ENCODE results near the gene MREG. TPM values are rescaled to one million over a fixed set of nuclear protein-coding genes. Genes with fewer than 3 reads are reported as not detected.

Gene MREG
- total and polyA plus RNA-seq, 4 donors = 0.87 to 3.1 (median 2.7) TPM

DNA sequence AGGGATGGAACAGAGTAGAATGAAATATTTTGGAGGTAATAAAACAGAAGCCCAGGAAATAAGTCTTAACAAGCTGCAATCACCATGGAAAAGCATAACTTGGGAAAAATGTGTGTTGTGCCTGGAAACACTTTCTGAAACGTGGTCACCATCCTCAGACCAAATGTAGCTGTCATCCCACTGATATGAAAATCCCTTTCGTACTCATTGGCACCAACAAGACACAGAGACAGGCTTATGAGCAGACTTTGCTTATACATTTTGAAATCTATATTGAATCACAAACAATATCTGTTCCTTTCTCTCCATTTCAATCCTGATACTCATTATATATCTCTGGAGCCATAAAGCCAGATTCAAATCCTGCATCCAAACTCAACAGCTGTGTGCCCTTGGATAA lies 28.7 kb downstream of the MREG start:
- Histone ChIP-seq H3K36me3 (ENCODE audit: control insufficient read depth in 4 of 4, insufficient read depth in 3 of 4, low read depth in 1 of 4, low read length in 3 of 4) (peaks cover 0 to 2% (median 0%) of the 10 kb centered on the region in 4 donors), H3K4me3 (ENCODE audit: low read depth in 1 of 3, low read length in 3 of 3) (no peak overlapping the region), H3K27ac (ENCODE audit: low read depth in 1 of 2, low read length in 2 of 2) (no peak overlapping the region), H3K4me1 (ENCODE audit: control insufficient read depth in 4 of 4, insufficient read depth in 4 of 4, low read length in 3 of 4) (peaks cover 0 to 18% (median 2%) of the 10 kb centered on the region in 4 donors), H3K9ac (ENCODE audit: low read depth in 1 of 2, low read length in 2 of 2) (no peak overlapping the region), H3K9me3 (ENCODE audit: control insufficient read depth in 4 of 4, low read length in 3 of 4) (no peaks in the 10 kb centered on the region), H3K27me3 (ENCODE audit: control insufficient read depth in 4 of 4, insufficient read depth in 4 of 4, low read length in 3 of 4) (no peaks in the 10 kb centered on the region)
- 94% methylated on average over 2 of the region's 2 CpGs for WGBS
- no peak for DNase-seq (ENCODE audit: low spot score)
- TF ChIP-seq JUND (IDR thresholded peaks at IDR 0.05) = no peak

DNA sequence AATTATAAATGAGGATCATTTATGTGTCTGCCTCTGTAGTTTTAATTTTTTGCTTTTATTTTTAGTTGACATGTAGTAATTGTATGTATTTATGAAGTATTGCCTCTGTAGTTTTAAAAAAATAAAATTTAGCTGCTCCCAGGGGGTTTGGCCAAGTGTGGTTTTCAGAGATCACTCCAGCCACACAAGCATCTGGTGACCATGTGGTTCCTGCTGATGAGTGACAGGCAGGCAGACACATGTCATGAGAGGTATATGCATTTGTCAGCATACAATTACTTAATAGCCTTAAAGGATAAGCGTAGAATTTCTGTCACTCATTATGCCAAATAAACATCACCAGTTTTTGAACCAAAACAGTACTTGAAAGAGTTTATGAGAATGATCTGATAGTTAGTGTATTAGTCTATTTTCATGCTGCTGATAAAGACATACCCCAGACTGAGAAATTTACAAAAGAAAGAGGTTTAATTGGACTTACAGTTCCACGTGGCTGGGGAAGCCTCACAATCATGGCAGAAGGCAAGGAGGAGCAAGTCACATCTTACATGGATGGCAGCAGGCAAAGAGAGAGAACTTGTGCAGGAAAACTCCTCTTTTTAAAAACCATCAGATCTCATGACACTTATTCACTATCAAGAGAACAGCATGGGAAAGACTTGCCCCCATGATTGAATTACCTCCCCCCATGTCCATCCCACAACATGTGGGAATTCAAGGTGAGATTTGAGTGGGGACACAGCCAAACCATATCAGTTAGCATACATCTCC lies 29.6 kb downstream of the MREG start:
- no peaks in the 10 kb centered on the region for H3K36me3 ChIP-seq (ENCODE audit: control insufficient read depth in 4 of 4, insufficient read depth in 3 of 4, low read depth in 1 of 4, low read length in 3 of 4)
- TF ChIP-seq GABPA (IDR thresholded peaks at IDR 0.05 in 1 of 2, conservative IDR thresholded peaks at IDR 0.05 in 1 of 2) = no peak
- no peak for TF ChIP-seq HNF4G (IDR thresholded peaks at IDR 0.05)
- no peak for TF ChIP-seq EGR1 (IDR thresholded peaks at IDR 0.05; ENCODE audit: low read depth in 2 of 2)
- no peak for TF ChIP-seq SP1 (IDR thresholded peaks at IDR 0.05)
- TF ChIP-seq TAF1 (conservative IDR thresholded peaks at IDR 0.05) = no peak
- TF ChIP-seq, protein P1, sequence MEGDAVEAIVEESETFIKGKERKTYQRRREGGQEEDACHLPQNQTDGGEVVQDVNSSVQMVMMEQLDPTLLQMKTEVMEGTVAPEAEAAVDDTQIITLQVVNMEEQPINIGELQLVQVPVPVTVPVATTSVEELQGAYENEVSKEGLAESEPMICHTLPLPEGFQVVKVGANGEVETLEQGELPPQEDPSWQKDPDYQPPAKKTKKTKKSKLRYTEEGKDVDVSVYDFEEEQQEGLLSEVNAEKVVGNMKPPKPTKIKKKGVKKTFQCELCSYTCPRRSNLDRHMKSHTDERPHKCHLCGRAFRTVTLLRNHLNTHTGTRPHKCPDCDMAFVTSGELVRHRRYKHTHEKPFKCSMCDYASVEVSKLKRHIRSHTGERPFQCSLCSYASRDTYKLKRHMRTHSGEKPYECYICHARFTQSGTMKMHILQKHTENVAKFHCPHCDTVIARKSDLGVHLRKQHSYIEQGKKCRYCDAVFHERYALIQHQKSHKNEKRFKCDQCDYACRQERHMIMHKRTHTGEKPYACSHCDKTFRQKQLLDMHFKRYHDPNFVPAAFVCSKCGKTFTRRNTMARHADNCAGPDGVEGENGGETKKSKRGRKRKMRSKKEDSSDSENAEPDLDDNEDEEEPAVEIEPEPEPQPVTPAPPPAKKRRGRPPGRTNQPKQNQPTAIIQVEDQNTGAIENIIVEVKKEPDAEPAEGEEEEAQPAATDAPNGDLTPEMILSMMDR (IDR thresholded peaks at IDR 0.05; ENCODE audit: low read depth, low read length, missing input control) = no peak
- no peak for TF ChIP-seq FOXA2 (IDR thresholded peaks at IDR 0.05)
- no peak for TF ChIP-seq RAD21 (IDR thresholded peaks at IDR 0.05)
- TF ChIP-seq, protein P2, sequence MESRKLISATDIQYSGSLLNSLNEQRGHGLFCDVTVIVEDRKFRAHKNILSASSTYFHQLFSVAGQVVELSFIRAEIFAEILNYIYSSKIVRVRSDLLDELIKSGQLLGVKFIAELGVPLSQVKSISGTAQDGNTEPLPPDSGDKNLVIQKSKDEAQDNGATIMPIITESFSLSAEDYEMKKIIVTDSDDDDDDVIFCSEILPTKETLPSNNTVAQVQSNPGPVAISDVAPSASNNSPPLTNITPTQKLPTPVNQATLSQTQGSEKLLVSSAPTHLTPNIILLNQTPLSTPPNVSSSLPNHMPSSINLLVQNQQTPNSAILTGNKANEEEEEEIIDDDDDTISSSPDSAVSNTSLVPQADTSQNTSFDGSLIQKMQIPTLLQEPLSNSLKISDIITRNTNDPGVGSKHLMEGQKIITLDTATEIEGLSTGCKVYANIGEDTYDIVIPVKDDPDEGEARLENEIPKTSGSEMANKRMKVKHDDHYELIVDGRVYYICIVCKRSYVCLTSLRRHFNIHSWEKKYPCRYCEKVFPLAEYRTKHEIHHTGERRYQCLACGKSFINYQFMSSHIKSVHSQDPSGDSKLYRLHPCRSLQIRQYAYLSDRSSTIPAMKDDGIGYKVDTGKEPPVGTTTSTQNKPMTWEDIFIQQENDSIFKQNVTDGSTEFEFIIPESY (IDR thresholded peaks at IDR 0.05) = no peak
- TF ChIP-seq, protein P3, sequence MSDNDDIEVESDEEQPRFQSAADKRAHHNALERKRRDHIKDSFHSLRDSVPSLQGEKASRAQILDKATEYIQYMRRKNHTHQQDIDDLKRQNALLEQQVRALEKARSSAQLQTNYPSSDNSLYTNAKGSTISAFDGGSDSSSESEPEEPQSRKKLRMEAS (IDR thresholded peaks at IDR 0.05) = no peak
- WGBS = 86% methylated on average over 2 of the region's 2 CpGs
- no peaks in the 10 kb centered on the region for H3K9me3 ChIP-seq (ENCODE audit: control insufficient read depth in 4 of 4, low read length in 3 of 4)
- H3K4me1 ChIP-seq (ENCODE audit: control insufficient read depth in 4 of 4, insufficient read depth in 4 of 4, low read length in 3 of 4) = peaks cover 0 to 18% (median 2%) of the 10 kb centered on the region in 4 donors
- peak overlapping the region; percentile 61 to 75 for H3K27ac ChIP-seq (ENCODE audit: low read depth in 1 of 2, low read length in 2 of 2)
- H3K9ac ChIP-seq (ENCODE audit: low read depth in 1 of 2, low read length in 2 of 2) = no peak overlapping the region
- DNase-seq (ENCODE audit: low spot score) = no peak
- no peaks in the 10 kb centered on the region for H3K27me3 ChIP-seq (ENCODE audit: control insufficient read depth in 4 of 4, insufficient read depth in 4 of 4, low read length in 3 of 4)
- no peak overlapping the region for H3K4me3 ChIP-seq (ENCODE audit: low read depth in 1 of 3, low read length in 3 of 3)

DNA sequence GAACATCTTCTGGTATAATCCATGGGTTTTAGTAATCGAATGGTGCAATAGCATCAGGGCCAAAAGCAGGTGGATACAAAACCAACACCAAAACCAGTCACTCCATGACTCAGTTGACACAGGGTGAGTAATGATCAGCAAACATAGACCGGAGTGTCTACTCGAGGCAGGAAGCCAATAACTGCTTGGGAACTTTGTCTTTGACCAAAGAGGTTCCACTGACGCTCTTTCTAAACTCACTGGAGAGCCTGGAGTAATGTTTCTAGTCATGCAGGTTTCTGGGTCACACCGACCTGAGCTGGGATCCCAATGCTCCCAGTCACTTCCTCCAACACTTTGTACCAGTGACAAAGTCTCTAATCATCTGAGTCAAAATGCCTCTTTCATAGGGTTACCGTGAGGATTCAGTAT lies 30.9 kb downstream of the MREG start:
- H3K27ac ChIP-seq (ENCODE audit: low read depth in 1 of 2, low read length in 2 of 2) = peak overlapping the region; percentile 61 to 75
- no peaks in the 10 kb centered on the region for H3K27me3 ChIP-seq (ENCODE audit: control insufficient read depth in 4 of 4, insufficient read depth in 4 of 4, low read length in 3 of 4)
- WGBS = 43% methylated on average over 6 of the region's 6 CpGs
- no peaks in the 10 kb centered on the region for H3K36me3 ChIP-seq (ENCODE audit: control insufficient read depth in 4 of 4, insufficient read depth in 3 of 4, low read depth in 1 of 4, low read length in 3 of 4)
- peaks cover 0 to 18% (median 2%) of the 10 kb centered on the region in 4 donors for H3K4me1 ChIP-seq (ENCODE audit: control insufficient read depth in 4 of 4, insufficient read depth in 4 of 4, low read length in 3 of 4)
- DNase-seq (ENCODE audit: low spot score) = no peak
- no peak overlapping the region for H3K9ac ChIP-seq (ENCODE audit: low read depth in 1 of 2, low read length in 2 of 2)
- H3K9me3 ChIP-seq (ENCODE audit: control insufficient read depth in 4 of 4, low read length in 3 of 4) = no peaks in the 10 kb centered on the region
- H3K4me3 ChIP-seq (ENCODE audit: low read depth in 1 of 3, low read length in 3 of 3) = no peak overlapping the region
- TF ChIP-seq EGR1 (IDR thresholded peaks at IDR 0.05; ENCODE audit: low read depth in 2 of 2) (no peak), NR2F2 (IDR thresholded peaks at IDR 0.05) (no peak), RAD21 (IDR thresholded peaks at IDR 0.05) (peak; percentile 24 to 35), TAF1 (conservative IDR thresholded peaks at IDR 0.05) (no peak), YY1 (IDR thresholded peaks at IDR 0.05) (peak; percentile 65), GABPA (IDR thresholded peaks at IDR 0.05 in 1 of 2, conservative IDR thresholded peaks at IDR 0.05 in 1 of 2) (peak in 1 of 2 donors; percentile 31), RXRA (IDR thresholded peaks at IDR 0.05) (peak; percentile 59 to 85), FOXA2 (IDR thresholded peaks at IDR 0.05) (peak; percentile 96), HNF4A (conservative IDR thresholded peaks at IDR 0.05) (peak; percentile 77 to 88)
- TF ChIP-seq, protein P2 (IDR thresholded peaks at IDR 0.05) = peak; percentile 25
- TF ChIP-seq, protein P4, sequence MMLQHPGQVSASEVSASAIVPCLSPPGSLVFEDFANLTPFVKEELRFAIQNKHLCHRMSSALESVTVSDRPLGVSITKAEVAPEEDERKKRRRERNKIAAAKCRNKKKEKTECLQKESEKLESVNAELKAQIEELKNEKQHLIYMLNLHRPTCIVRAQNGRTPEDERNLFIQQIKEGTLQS (IDR thresholded peaks at IDR 0.05) = peak; percentile 88
- TF ChIP-seq, protein P5, sequence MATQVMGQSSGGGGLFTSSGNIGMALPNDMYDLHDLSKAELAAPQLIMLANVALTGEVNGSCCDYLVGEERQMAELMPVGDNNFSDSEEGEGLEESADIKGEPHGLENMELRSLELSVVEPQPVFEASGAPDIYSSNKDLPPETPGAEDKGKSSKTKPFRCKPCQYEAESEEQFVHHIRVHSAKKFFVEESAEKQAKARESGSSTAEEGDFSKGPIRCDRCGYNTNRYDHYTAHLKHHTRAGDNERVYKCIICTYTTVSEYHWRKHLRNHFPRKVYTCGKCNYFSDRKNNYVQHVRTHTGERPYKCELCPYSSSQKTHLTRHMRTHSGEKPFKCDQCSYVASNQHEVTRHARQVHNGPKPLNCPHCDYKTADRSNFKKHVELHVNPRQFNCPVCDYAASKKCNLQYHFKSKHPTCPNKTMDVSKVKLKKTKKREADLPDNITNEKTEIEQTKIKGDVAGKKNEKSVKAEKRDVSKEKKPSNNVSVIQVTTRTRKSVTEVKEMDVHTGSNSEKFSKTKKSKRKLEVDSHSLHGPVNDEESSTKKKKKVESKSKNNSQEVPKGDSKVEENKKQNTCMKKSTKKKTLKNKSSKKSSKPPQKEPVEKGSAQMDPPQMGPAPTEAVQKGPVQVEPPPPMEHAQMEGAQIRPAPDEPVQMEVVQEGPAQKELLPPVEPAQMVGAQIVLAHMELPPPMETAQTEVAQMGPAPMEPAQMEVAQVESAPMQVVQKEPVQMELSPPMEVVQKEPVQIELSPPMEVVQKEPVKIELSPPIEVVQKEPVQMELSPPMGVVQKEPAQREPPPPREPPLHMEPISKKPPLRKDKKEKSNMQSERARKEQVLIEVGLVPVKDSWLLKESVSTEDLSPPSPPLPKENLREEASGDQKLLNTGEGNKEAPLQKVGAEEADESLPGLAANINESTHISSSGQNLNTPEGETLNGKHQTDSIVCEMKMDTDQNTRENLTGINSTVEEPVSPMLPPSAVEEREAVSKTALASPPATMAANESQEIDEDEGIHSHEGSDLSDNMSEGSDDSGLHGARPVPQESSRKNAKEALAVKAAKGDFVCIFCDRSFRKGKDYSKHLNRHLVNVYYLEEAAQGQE (IDR thresholded peaks at IDR 0.05) = peak; percentile 34

Measured in liver (tissue), 9 donors.